NCI-H128 (cell line): ENCODE measurements around the gene RNASE7.

Experiments used
- DNase-seq: peaks from one replicate; lab custom pipeline; 2025; ENCODE audit not compliant: unreplicated experiment; lab: John Stamatoyannopoulos, UW

Gene RNASE7

DNA sequence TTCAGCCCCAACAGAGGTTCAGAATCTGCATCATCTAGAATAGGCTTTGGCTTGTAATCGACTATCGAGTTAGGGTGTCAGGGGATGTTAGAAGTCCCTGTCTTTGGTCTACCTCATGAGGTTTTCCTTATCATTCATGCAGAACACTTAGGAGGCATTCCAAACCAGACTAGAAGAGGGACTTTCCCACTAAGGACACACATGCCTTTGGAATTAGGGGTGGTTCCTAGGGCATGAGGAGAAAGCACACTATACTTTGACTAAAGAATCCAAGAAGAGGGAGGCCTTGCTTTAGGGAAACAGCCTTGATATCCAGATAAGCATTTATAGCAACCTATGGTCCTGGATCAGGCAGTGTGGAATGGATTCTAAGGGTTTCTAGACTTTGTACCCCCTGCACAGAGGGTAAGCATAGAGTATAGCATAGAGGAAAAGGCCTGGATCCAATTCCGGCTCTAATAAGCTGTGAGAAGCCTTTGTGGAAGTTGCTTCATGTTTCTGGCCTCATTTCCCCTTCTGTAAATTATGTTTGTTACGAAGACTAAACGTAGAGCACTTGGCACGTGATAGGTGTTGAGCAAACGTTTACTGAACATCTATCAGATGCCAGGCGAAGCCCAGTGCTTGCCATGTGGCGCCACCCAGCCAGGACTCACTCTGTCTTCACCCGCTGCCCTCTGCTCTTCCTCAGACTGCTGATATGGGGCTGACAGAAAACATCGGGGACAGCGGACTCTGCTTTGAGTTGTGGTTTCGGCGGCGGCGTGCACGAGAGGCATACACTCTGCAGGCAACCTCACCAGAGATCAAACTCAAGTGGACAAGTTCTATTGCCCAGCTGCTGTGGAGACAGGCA is 43.1 kb downstream of the RNASE7 start:
- DNase-seq = no peak

DNA sequence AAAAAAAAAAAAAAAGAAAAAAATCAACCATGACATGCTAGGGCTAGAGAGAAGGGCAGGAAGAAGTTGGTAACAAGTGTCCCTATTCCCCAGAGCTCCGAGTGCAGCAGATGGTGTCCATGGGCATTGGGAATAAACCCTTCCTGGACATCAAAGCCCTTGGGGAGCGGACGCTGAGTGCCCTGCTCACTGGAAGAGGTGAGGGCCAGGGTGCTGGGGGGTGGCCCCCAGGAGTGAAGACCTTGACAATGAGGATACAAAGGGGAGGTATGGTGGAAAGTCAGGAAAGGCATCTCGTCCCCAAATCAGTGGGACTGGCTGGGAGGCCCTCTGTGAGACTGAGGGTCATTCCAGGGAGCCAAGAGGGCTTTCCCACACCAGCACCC is 44.7 kb downstream of the RNASE7 start:
- no peak for DNase-seq

DNA sequence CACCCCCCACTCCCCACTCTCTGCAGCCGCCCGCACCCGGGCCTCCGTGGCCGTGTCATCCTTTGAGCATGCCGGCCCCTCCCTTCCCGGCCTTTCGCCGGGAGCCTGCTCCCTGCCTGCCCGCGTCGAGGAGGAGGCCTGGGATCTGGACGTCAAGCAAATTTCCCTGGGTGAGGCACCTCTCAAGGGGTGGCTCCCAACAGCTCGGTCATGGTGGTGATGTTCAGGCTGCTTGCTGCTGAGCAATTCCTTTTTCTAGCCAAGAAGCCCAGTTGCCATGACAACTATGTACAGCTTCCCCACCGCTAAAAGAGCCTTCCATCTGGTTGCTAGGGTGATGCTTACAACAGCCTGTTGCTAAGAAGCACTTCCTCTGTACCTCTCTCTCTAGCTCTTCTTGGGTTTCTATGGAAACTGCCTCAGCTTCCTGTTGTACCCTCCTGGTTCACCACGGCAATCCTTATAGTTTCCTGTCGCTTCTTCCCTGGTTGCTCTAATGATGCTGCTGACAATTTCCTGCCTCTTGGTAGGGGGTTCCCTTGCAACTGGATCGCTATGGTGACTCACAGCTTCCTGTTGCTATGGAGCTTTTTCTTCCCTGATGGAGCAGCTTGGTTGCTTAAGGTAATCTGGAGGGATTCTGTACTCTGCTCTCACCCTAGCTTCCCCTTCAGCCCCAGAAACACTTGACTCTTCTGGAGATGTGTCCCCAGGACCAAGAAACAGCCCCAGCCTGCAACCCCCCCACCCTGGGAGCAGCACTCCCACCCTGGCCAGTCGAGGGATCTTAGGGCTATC is 45.3 kb downstream of the RNASE7 start:
- DNase-seq = no peak

DNA sequence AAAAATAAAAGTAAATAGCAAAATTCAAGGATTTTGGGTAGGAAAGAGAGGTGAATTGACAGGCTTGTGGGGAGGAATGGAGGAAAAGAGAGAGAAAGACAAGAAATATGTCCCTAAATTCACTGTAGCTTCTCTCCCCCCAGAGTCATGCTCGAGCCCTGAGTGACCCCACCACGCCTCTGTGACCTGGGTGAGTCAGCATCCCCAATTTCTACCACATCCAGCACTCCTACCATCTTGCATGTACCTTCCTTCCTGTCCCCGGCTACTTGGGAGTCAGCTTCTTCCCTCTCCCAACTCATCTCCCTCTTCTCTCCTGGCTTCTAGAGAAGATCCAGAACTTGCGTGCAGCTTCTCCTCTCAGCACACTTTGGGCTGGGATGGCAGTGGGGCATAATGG is 46.5 kb downstream of the RNASE7 start:
- no peak for DNase-seq

DNA sequence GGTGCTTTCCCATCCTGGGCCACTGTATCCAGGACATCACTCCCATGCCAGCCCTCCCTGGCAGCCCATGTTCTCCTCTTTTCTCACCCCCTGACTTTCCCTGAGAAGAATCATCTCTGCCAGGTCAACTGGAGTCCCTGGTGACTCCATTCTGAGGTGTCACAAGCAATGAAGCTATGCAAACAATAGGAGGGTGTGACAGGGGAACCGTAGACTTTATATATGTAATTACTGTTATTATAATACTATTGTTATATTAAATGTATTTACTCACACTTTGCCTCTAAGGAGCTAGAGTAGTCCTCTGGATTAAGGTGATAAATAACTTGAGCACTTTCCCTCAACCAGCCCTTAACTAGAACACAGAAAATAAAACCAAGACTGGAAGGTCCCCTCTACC is 47.1 kb downstream of the RNASE7 start:
- no peak for DNase-seq

DNA sequence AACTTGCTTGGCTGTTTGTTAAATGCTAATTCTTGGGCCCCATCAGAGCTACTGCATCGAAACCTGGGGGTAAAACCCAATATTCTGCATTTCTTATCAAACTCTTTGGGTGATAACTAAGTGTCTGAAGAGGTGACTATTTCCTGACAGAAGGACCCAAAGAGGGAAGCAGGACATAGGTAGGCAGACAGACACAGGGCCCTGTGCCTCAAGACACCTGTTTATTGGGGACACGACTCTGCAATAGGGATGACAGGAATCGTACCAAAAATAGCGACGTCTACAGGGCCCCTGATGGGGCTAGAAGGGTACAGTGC is 47.7 kb downstream of the RNASE7 start:
- no peak for DNase-seq

DNA sequence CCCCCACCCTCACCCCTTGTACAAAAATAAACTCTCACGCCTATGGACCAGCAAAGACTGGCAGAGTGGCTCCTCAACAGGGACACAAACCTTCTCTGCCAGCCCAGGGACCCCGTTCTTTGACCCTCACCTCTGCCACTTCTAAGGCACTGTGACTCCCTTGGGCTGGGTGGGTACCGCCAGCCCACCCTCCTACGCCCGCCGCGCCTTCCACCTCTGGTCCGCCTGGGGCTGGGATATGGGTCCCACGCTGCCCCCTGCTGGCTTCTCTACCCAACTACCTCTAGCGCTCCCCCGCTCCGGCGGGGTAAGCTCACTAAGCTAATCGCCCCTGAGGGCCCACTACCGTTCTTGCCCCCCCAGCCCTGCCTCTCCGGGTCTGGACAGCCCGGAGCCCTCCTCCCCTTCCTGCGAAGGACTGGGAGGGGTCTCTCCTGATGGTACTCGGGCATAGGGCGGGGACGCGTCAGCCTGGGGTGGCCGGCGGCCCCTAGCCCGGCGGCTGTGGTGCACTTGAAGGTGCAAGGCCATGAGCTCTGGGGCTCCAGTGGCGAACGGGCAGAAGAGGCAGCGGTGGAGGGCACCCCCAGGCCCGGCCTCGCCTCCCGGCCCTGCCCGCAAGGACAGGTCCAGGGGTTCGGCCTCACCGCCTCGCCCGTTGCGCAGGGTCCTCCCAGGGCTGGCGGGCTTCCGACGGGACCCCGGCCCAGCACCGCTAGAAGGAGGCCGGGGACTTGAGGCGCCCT is 48.2 kb downstream of the RNASE7 start:
- no peak for DNase-seq

DNA sequence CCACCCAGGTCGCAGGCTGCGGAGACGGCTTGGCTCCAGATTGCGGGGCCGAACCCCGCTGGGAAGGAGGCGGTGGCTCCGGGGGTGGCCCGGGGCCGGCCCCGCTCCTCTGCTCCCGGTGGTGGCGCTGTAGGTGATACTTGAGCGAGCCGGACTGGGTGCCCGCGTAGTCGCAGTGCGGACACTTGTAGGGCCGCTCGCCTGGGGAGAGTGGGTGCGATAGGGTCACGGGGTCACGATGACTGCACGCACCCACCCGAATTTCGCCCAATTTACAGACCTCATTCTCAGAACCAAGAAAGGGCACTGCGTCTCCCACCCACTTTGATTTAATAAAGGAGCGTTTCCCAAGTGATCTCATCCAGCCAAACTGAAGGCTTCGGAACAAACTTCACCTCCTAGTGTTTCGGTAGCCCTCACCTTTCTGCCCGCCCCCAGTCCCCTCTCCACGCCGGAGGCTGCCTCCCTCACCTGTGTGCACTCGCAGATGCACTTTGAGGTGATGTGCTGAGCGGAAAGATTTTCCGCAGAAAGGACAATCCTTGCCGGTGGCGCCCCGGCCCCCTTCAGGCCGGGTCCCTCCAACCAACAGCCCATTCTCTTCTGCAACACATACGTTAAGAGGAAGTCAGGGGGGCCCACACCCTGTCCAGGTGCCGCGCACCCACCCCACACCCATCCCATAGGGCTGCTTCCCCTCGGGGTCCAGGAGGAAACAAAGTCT is 48.9 kb downstream of the RNASE7 start:
- DNase-seq = no peak

DNA sequence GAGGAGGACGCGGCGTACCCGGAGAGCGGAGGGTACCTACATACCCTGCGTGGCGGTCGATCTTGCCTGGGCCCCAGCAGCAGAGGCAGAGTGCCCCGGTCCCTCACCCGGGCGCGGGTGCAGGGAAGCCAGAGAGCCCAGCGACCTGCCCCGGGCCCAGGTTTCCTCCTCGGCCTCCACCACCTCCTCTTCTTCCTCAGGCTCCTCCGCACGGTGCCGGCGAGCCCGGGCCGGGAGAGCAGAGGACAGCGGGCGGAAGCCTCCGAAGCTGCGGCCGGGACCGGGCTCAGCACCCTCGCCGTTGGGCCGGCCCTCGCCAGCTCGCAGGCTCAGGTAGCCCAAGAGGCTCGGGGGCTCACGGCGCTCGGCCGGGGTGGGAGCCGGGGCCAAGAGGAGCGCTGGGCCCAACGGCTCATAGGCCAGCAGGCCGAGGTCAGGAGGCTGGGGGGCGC is 49.7 kb downstream of the RNASE7 start:
- DNase-seq = no peak

DNA sequence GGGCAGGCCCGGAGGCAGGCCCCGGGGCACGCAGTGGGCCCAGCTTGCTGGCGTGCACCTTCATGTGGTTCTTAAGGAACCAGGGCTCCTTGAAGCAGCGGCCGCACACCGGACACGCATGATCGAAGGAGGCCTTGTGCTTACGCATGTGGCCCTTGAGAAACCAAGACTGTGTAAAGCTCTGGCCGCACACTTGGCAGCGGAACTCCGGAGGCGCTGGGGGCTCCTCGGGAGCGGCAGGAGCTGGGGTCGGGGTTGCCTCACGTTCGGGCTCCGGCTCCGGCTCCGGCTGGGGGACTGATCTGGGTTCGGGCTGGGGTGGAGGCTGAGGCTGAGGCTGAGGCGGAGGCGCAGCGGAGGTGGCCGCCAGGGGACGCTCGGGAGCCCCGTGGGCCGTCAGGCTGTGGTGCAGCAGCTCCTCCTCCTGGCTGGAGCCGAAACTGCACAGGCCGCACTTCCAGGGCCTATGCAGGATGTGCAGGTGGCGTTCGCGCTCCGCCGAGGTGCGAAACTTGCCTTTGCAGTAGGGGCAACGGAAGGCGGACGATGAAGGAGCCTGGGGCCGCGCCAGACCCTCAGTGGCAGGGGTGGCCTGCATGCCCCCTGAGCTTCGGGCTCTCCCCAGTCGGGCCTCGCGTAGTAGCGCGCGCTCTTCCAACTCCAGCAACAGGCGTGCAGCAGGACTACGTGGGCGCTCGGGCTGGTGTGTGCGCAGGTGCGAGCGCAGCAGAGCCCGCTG is 50.3 kb downstream of the RNASE7 start:
- no peak for DNase-seq

DNA sequence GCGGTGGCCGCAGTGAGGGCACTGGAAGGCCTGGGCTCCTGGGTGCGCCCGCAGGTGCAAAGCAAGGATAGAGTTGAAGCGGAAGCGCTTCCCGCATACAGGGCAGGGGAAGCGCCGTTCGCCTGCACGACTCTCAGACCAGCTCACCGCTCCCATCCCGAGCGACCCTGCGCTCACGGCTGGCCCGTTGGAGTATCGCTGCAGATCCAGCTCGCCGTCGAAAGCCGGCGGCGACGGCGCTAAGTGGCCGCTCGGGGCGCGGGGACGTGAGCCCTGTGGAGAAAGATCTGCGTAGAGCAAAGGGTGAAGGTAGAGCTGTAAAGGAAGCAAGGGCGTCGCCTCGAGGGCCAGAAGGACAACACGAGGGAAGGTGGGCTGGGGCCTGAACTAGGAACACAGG is 50.9 kb downstream of the RNASE7 start:
- DNase-seq = no peak
